Upper lobe of left lung (tissue), 6 donors: Measurements from ENCODE around the gene SQOR. TPM values are rescaled to one million over a fixed set of nuclear protein-coding genes. Genes with fewer than 3 reads are reported as not detected.

ENCODE experiments used
- ATAC-seq, 2 donors: fragments of 200-7000 bp; cut with Tn5 transposase; one replicate each; pipeline ENCODE4 v1.9.1; 2022; ENCODE audit warnings: mild to moderate bottlenecking in 2 of 2, moderate library complexity in 2 of 2; ENCODE audit not compliant: low FRiP score in 2 of 2
- DNase-seq, 2 donors: peaks; one replicate each; pipeline ENCODE4 v3.0.0-alpha.2; 2019 to 2020
- H3K27ac ChIP-seq, 4 donors: fragments of 200-600 bp; sonication (generic); one replicate each; pipeline ENCODE4 v1.5.1; 2016 to 2019
- H3K27me3 ChIP-seq, 4 donors: fragments of 200-600 bp; sonication (generic); one replicate each; pipeline ENCODE4 v1.5.1; 2017 to 2019
- H3K36me3 ChIP-seq, 4 donors: fragments of 200-600 bp; sonication (generic); one replicate each; pipeline ENCODE4 v1.5.1; 2016 to 2019
- H3K4me1 ChIP-seq, 4 donors: fragments of 200-600 bp; sonication (generic); one replicate each; pipeline ENCODE4 v1.5.1; 2018 to 2019
- H3K4me3 ChIP-seq, 4 donors: fragments of 200-600 bp; sonication (generic); one replicate each; pipeline ENCODE4 v1.5.1; 2017 to 2019; ENCODE audit warnings: mild to moderate bottlenecking in 2 of 4, moderate library complexity in 1 of 4
- H3K9me3 ChIP-seq, 4 donors: fragments of 200-600 bp; sonication (generic); one replicate each; pipeline ENCODE4 v1.5.1; 2018 to 2019
- CTCF ChIP-seq, 6 experiments: fragments of 450-650 bp in 4 of 6; fragments of 200-600 bp in 2 of 6; sonication (generic) in 2 of 6; IDR thresholded peaks; one replicate each; pipeline ENCODE4 v1.5.1; 2016 to 2019; ENCODE audit warnings: antibody characterized with exemption in 6 of 6
- EP300 ChIP-seq, 4 donors: sonication (generic); formaldehyde crosslinking; IDR thresholded peaks; one replicate each; pipeline ENCODE4 v1.5.1; 2017; ENCODE audit warnings: antibody characterized with exemption in 4 of 4, control low read depth in 2 of 4
- POLR2A ChIP-seq, 4 donors: fragments of 450-650 bp; IDR thresholded peaks; one replicate each; pipeline ENCODE4 v1.5.1; 2016 to 2017; ENCODE audit warnings: antibody characterized with exemption in 4 of 4, mild to moderate bottlenecking in 2 of 4
- POLR2AphosphoS5 ChIP-seq, 2 donors: sonication (generic); formaldehyde crosslinking; IDR thresholded peaks; one replicate each; pipeline ENCODE4 v1.5.1; 2017; ENCODE audit warnings: antibody characterized with exemption in 2 of 2
- WGBS, 2 donors: methylation state at CpG; one replicate each; pipeline ENCODE4 v1.1.5; 2017 to 2018; 5-methylcytosine and 5-hydroxymethylcytosine counted together
- total RNA-seq, 6 donors: library from RNA; depleted of rRNA in 4 of 6; stranded (reverse); fragments of >200 nt in 4 of 6; gene quantifications; one replicate each; pipeline versions ENCODE4 v1.1.0 to v1.2.1, GENCODE V29; 2016 to 2021
- donor health status: DM: no; HTN: no; CAD: no; lungs with moderate emphysema.
- donor health status: DM: no; HTN: yes; CAD: no; lungs with severe emphysema.

Gene SQOR
- total RNA-seq, 6 donors from 2014 or later, result 74.7 to 181 (median 110) TPM

DNA sequence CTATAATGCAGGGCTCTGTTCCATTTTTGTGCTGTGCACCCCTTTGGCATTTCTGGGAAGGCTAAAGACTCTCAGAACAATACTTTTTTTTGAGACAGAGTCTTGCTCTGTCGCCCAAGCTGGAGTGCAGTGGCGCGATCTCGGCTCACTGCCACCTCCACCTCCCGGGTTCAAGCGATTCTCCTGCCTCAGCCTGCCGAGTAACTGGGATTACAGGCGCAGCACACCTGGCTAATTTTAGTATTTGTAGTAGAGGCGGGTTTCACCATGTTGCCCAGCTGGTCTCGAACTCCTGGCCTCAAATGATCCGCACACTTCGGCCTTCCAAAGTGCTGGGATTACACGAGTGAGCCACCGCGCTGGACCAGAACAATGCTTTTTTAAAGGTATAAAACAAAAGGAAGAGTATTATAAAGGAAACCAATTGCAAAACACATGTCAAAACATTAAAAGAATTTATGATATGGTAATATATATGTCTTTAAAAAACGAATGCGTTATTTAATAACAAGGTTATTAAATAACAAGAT lies 999 bp downstream of the SQOR start:
- H3K27ac ChIP-seq, result peak overlapping the region; percentile 95 to 98 (median 98)
- no peak for TF ChIP-seq CTCF (IDR thresholded peaks at IDR 0.05)
- no peak for TF ChIP-seq POLR2A (IDR thresholded peaks at IDR 0.05)
- no peak for TF ChIP-seq POLR2AphosphoS5 (IDR thresholded peaks at IDR 0.05)
- ATAC-seq, result no peak
- H3K4me3 ChIP-seq, result peak overlapping the region; percentile 62 to 84 (median 72)
- no peak for DNase-seq
- H3K27me3 ChIP-seq, result no peaks in the 10 kb centered on the region
- no peaks in the 10 kb centered on the region for H3K9me3 ChIP-seq
- peaks cover 43 to 56% (median 48%) of the 10 kb centered on the region in 4 donors for H3K4me1 ChIP-seq
- no peaks in the 10 kb centered on the region for H3K36me3 ChIP-seq
- WGBS, 2 donors, result 41 to 46% methylated on average over 14 to 17 of the region's 17 CpGs

GRCh38 chr15:45637141-45637540 lies 2.3 kb downstream of the SQOR start:
- 55 to 58% methylated on average over 1 of the region's 1 CpG for WGBS, 2 donors
- Histone ChIP-seq H3K36me3 (no peaks in the 10 kb centered on the region), H3K9me3 (no peaks in the 10 kb centered on the region), H3K27ac (peak overlapping the region; percentile 82 to 98 (median 90)), H3K4me3 (peak overlapping the region in 3 of 4 donors; percentile 25 to 84 (median 62)), H3K4me1 (peaks cover 53 to 69% (median 56%) of the 10 kb centered on the region in 4 donors), H3K27me3 (no peaks in the 10 kb centered on the region)
- TF ChIP-seq POLR2A (IDR thresholded peaks at IDR 0.05) (no peak), CTCF (IDR thresholded peaks at IDR 0.05) (no peak), POLR2AphosphoS5 (IDR thresholded peaks at IDR 0.05) (no peak), EP300 (IDR thresholded peaks at IDR 0.05) (no peak)
- no peak for DNase-seq
- ATAC-seq, result no peak

GRCh38 chr15:45637552-45638033 lies 2.8 kb downstream of the SQOR start:
- H3K4me3 ChIP-seq, result peak overlapping the region in 3 of 4 donors; percentile 25 to 84 (median 62)

DNA sequence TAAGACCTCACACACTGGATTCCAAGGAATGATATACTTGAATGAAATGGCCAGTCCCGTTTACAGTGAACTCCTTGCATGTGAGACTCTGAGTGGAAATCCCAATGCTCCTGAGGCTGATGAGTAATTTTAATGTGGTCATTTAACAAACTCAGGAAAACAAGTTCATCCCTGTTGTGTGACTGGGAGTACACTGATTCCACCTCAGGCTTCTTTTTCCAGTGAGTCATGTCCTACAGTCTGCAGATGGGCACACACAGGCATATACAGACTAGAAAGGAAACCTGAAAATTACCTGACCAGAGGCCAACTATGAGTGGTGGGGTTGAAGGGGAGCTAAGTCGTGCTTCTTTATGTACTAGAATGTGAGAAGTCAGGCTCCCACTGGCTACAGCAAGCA lies 5.8 kb downstream of the SQOR start:
- peaks cover 82 to 94% (median 84%) of the 10 kb centered on the region in 4 donors for H3K4me1 ChIP-seq
- H3K27me3 ChIP-seq, result no peaks in the 10 kb centered on the region
- DNase-seq (no peak), ATAC-seq (peak in 1 of 2 donors; percentile 66)
- no peaks in the 10 kb centered on the region for H3K9me3 ChIP-seq
- no peaks in the 10 kb centered on the region for H3K36me3 ChIP-seq
- WGBS, 2 donors, result 36 to 43% methylated on average over 2 of the region's 2 CpGs
- TF ChIP-seq POLR2A (IDR thresholded peaks at IDR 0.05) (no peak), CTCF (IDR thresholded peaks at IDR 0.05) (no peak), EP300 (IDR thresholded peaks at IDR 0.05) (no peak), POLR2AphosphoS5 (IDR thresholded peaks at IDR 0.05) (no peak)
- H3K4me3 ChIP-seq, result no peak overlapping the region
- H3K27ac ChIP-seq, result peak overlapping the region; percentile 72 to 97 (median 82)

More at GRCh38 chr15:45637552-45638033, 2.8 kb downstream of the SQOR start:
- 0 to 1% methylated on average over 6 of the region's 6 CpGs for WGBS, 2 donors
- no peaks in the 10 kb centered on the region for H3K27me3 ChIP-seq
- H3K9me3 ChIP-seq, result no peaks in the 10 kb centered on the region
- ATAC-seq (peak; percentile 25 to 31), DNase-seq (peak in 1 of 2 donors; percentile 63)
- no peaks in the 10 kb centered on the region for H3K36me3 ChIP-seq
- H3K4me1 ChIP-seq, result peaks cover 58 to 74% (median 59%) of the 10 kb centered on the region in 4 donors
- TF ChIP-seq POLR2AphosphoS5 (IDR thresholded peaks at IDR 0.05) (peak; percentile 75 to 84), EP300 (IDR thresholded peaks at IDR 0.05) (no peak), POLR2A (IDR thresholded peaks at IDR 0.05) (peak in 2 of 4 donors; percentile 22 to 52)
- H3K27ac ChIP-seq, result peak overlapping the region; percentile 82 to 98 (median 90)

DNA sequence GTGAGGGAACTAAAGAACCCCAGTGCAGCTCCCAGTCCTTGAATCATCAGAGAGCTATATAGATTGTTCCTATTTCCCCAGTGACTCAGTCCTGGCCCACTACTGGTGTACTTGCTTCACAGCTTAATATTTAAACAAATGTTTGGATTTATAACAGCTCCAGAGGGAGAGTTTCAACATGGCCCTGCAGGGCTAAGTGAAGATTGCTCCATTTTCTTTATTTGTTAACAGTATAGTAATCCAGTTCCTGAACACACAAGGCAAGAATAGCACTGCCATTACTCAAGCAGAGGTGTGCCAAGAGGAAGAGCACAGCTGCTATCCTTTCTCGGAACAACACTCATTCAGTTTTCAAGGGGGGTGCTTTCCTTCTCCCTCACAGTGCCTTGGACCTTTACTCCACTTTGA lies 6.5 kb downstream of the SQOR start:
- peak; percentile 73 to 96 for TF ChIP-seq POLR2AphosphoS5 (IDR thresholded peaks at IDR 0.05)
- peak in 2 of 6 experiments; percentile 21 to 43 for TF ChIP-seq CTCF (IDR thresholded peaks at IDR 0.05)
- peak; percentile 41 to 93 (median 82) for TF ChIP-seq EP300 (IDR thresholded peaks at IDR 0.05)
- TF ChIP-seq POLR2A (IDR thresholded peaks at IDR 0.05), result no peak
- ATAC-seq (peak; percentile 69 to 74), DNase-seq (peak in 1 of 2 donors; percentile 75)
- Histone ChIP-seq H3K4me1 (peaks cover 84 to 95% (median 87%) of the 10 kb centered on the region in 4 donors), H3K9me3 (no peaks in the 10 kb centered on the region), H3K27me3 (no peaks in the 10 kb centered on the region), H3K27ac (peak overlapping the region; percentile 72 to 97 (median 82)), H3K4me3 (no peak overlapping the region), H3K36me3 (no peaks in the 10 kb centered on the region)
- WGBS, 2 donors, result 11 to 12% methylated on average over 1 of the region's 1 CpG
